Adrenal gland (tissue), 12 donors: ENCODE measurements around the gene MAT1A. TPM values are rescaled to one million over a fixed set of nuclear protein-coding genes. Genes with fewer than 3 reads are reported as not detected.
"Not testable (repeated sequence)": the region's sequence is repeated elsewhere in the genome, so short reads cannot be mapped to it uniquely, and the experiment has no call there.

Experiments
- DNase-seq, 7 donors: peaks; one replicate each; pipeline ENCODE4 v3.0.0-alpha.2; 2019 to 2020
- H3K27ac ChIP-seq, 5 donors: fragments of 200-600 bp; sonication (generic) in 4 of 5; 1 replicate in 3 of 5; 2 replicates in 2 of 5; pipeline versions ENCODE4 v1.5.1 to v1.8.0; 2016 to 2020; ENCODE audit warnings: mild to moderate bottlenecking in 1 of 5
- H3K27me3 ChIP-seq: fragments of 200-600 bp; 2 replicates; pipeline ENCODE4 v1.8.0; 2021
- H3K36me3 ChIP-seq, 2 donors: fragments of 200-600 bp; replicated peaks in 1 of 2; 1 replicate in 1 of 2; 2 replicates in 1 of 2; pipeline versions ENCODE4 v1.5.1 to v1.8.0; 2018 to 2022
- H3K4me1 ChIP-seq, 2 donors: fragments of 200-600 bp; replicated peaks in 1 of 2; 1 replicate in 1 of 2; 2 replicates in 1 of 2; pipeline versions ENCODE4 v1.5.1 to v1.8.0; 2018 to 2021
- H3K4me3 ChIP-seq, 4 donors: fragments of 200-600 bp; sonication (generic) in 3 of 4; one replicate each; pipeline ENCODE4 v1.5.1; 2016 to 2018
- H3K9me3 ChIP-seq, 3 donors: fragments of 200-600 bp; sonication (generic) in 1 of 3; replicated peaks in 1 of 3; 1 replicate in 2 of 3; 2 replicates in 1 of 3; pipeline versions ENCODE4 v1.5.1 to v1.8.0; 2016 to 2021
- CTCF ChIP-seq, 6 experiments: fragments of 450-650 bp in 4 of 6; fragments of 200-600 bp in 2 of 6; sonication (generic) in 1 of 6; IDR thresholded peaks; 1 replicate in 5 of 6; 2 replicates in 1 of 6; pipeline versions ENCODE4 v1.5.1 to v1.8.0; 2016 to 2021; ENCODE audit warnings: antibody characterized with exemption in 6 of 6, mild to moderate bottlenecking in 2 of 6, moderate library complexity in 1 of 6
- POLR2A ChIP-seq, 2 donors: fragments of 450-650 bp; IDR thresholded peaks; one replicate each; pipeline ENCODE4 v1.6.1; 2017; ENCODE audit warnings: antibody characterized with exemption in 2 of 2, mild to moderate bottlenecking in 2 of 2, moderate library complexity in 1 of 2
- WGBS, 4 donors: extraction: QIAGEN DNeasy Blood & Tissue Kit in 2 of 4; methylation state at CpG; one replicate each; pipeline versions ENCODE4 v1.1.5 to v1.1.7; 2013 to 2017; 5-methylcytosine and 5-hydroxymethylcytosine counted together
- intact Hi-C, 2 donors: fragments of 100-400 bp; cut with DNase I; formaldehyde crosslinking; loops; one replicate each; pipeline versions ENCODE4 v1.14.1 to v1.15.0; 2022 to 2023
- polyA plus RNA-seq, 3 donors: library from polyadenylated mRNA; stranded (reverse); fragments of 200-250 nt in 2 of 3; fragments of 350-450 nt in 1 of 3; fragmentation: Illumina TruSeq in 1 of 3; extraction: RNeasy Lipid Tissue Mini Kit (QIAGEN cat#74804) in 1 of 3; gene quantifications; one replicate each; pipeline ENCODE4 v1.2.3, GENCODE V29; 2013 to 2014
- total RNA-seq, 9 donors: library from RNA; depleted of rRNA in 4 of 9; stranded (reverse); fragments of >200 nt in 4 of 9; fragments of 120-200 nt in 1 of 9; fragmentation: NEBNext Ultra II Directional in 1 of 9; extraction: Animal tissue kit (Norgen Biotek cat#: 25700) in 1 of 9; gene quantifications; one replicate each; pipeline versions ENCODE4 v1.1.0 to v1.2.4, GENCODE V29; 2013 to 2023
- donor health status: healthy with polysubstance abuse.
- donor health status: Bipolar disorder and iron deficiency.
- donor health status: DM: yes; HTN: yes; CAD: no.
- donor health status: DM: no; HTN: no; CAD: no.
- donor health status: DM: no; HTN: no; CAD: no.
- donor health status: DM: yes; HTN: yes; CAD: no.

Gene MAT1A
- total and polyA plus RNA-seq, 12 donors, result 0.16 to 15.1 (median 0.57) TPM; not detected in 1

- H3K4me3 ChIP-seq, result no peak overlapping the region
- no peak overlapping the region for H3K27ac ChIP-seq
- WGBS, 4 donors, result 46 to 62% (median 53%) methylated on average over 17 to 19 of the region's 19 CpGs
- no peaks in the 10 kb centered on the region for H3K4me1 ChIP-seq
- intact Hi-C loops, result no loop called here
- H3K36me3 ChIP-seq, result no peaks in the 10 kb centered on the region
- peak in 3 of 7 donors; percentile 25 to 37 (median 29) for DNase-seq
- H3K9me3 ChIP-seq, result no peaks in the 10 kb centered on the region
- peak; percentile 58 to 82 (median 63) for TF ChIP-seq CTCF (IDR thresholded peaks at IDR 0.05)
- no peak for TF ChIP-seq POLR2A (IDR thresholded peaks at IDR 0.05)
- H3K27me3 ChIP-seq, result no peaks in the 10 kb centered on the region
Measured at GRCh38 chr10:80260295-80261243, 28.9 kb downstream of the MAT1A start.

- H3K4me3 ChIP-seq, result no peak overlapping the region
- no peak for TF ChIP-seq POLR2A (IDR thresholded peaks at IDR 0.05)
- no peak for TF ChIP-seq CTCF (IDR thresholded peaks at IDR 0.05)
- H3K4me1 ChIP-seq, result no peaks in the 10 kb centered on the region
- intact Hi-C loops, result loop anchor here in 1 of 2 donors (5.0 kb wide), 1 partner anchor 57 kb away; no protein-coding TSS in a partner anchor
- DNase-seq, result no peak
- H3K27me3 ChIP-seq, result no peaks in the 10 kb centered on the region
- H3K9me3 ChIP-seq, result no peaks in the 10 kb centered on the region
- no peak overlapping the region for H3K27ac ChIP-seq
- 83 to 92% (median 88%) methylated on average over 6 of the region's 6 CpGs for WGBS, 4 donors
- H3K36me3 ChIP-seq, result no peaks in the 10 kb centered on the region
Measured at GRCh38 chr10:80259405-80259871, 30.0 kb downstream of the MAT1A start.

- 53 to 72% (median 61%) methylated on average over 3 to 4 of the region's 4 CpGs for whole genome bisulfite sequencing, 4 donors
- not testable (repeated sequence) for H3K36me3 ChIP-seq
- peak in 1 of 6 experiments; percentile 19 for TF ChIP-seq CTCF (IDR thresholded peaks at IDR 0.05)
Measured at GRCh38 chr10:80256798-80257197, 32.7 kb downstream of the MAT1A start.

GRCh38 chr10:80254726-80255125 is 34.7 kb downstream of the MAT1A start:
- not testable (repeated sequence) for H3K9me3 ChIP-seq, H3K36me3 ChIP-seq, H3K27ac ChIP-seq, DNase-seq, H3K4me3 ChIP-seq, H3K4me1 ChIP-seq, H3K27me3 ChIP-seq
- intact Hi-C loops, result loop anchor here in 1 of 2 donors (5.0 kb wide), 1 partner anchor 52 kb away; no protein-coding TSS in a partner anchor
- no CpG with 5 or more reads among the region's 2 CpGs for WGBS, 4 donors

More at GRCh38 chr10:80256798-80257197, 32.7 kb downstream of the MAT1A start:
- not testable (repeated sequence) for H3K27ac ChIP-seq, H3K4me1 ChIP-seq, H3K27me3 ChIP-seq, DNase-seq, H3K9me3 ChIP-seq, H3K4me3 ChIP-seq
- intact Hi-C loops, result loop anchor here in 1 of 2 donors (5.0 kb wide), 1 partner anchor 54 kb away; no protein-coding TSS in a partner anchor

GRCh38 chr10:80253963-80254271 is 35.5 kb downstream of the MAT1A start:
- DNase-seq, H3K27me3 ChIP-seq, intact Hi-C loops, H3K36me3 ChIP-seq, H3K9me3 ChIP-seq, H3K4me1 ChIP-seq, H3K4me3 ChIP-seq, H3K27ac ChIP-seq: not testable (repeated sequence)
- 35 to 63% (median 52%) methylated on average over 1 of the region's 1 CpG for WGBS, 4 donors
